ENCODE measurements around the gene PGM5.
"Not testable (repeated sequence)": the region's sequence is repeated elsewhere in the genome, so short reads cannot be mapped to it uniquely, and the experiment has no call there.

- TF ChIP-seq, protein P1, sequence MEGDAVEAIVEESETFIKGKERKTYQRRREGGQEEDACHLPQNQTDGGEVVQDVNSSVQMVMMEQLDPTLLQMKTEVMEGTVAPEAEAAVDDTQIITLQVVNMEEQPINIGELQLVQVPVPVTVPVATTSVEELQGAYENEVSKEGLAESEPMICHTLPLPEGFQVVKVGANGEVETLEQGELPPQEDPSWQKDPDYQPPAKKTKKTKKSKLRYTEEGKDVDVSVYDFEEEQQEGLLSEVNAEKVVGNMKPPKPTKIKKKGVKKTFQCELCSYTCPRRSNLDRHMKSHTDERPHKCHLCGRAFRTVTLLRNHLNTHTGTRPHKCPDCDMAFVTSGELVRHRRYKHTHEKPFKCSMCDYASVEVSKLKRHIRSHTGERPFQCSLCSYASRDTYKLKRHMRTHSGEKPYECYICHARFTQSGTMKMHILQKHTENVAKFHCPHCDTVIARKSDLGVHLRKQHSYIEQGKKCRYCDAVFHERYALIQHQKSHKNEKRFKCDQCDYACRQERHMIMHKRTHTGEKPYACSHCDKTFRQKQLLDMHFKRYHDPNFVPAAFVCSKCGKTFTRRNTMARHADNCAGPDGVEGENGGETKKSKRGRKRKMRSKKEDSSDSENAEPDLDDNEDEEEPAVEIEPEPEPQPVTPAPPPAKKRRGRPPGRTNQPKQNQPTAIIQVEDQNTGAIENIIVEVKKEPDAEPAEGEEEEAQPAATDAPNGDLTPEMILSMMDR (conservative IDR thresholded peaks at IDR 0.05; ENCODE audit: low read depth, low read length): not testable (repeated sequence)
- TF ChIP-seq EZH2 (IDR thresholded peaks at IDR 0.05; ENCODE audit: low read length, unreplicated experiment); EZH2phosphoT487 (IDR thresholded peaks at IDR 0.05; ENCODE audit: borderline replicate concordance, low read length): not testable (repeated sequence)
Observed at GRCh38 chr9:68390737-68391136, 34.3 kb downstream of the PGM5 start.

Measured in PC-3 (cell line).